HG03103 (cell line): Measurements from ENCODE around the gene IPO13.

ENCODE experiments used
- ATAC-seq: cut with Tn5 transposase; IDR thresholded peaks from one replicate; pipeline ENCODE4 v1.9.1; 2021; ENCODE audit warnings: low read depth; ENCODE audit not compliant: unreplicated experiment

Gene IPO13

DNA sequence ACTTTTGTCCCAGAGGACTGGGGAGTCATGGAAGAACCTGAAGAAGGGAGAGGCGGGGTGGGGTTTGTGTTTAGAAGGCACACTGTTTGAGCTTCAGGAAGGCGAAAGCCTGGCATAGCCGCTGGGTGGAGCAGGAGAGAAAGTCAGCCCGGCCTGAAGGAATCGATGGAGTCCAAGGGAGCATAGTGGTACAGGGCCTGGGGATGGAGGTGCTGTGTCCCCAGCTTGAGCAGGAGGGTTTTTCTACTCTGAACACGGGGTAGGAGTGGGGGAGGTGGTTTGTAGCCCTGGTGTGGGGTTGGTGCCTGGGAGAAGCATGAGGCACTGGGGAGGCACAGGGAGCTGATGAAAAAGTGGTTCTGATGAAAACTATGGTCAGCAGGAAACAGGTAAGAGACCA, 40.0 kb downstream of the IPO13 start:
- ATAC-seq = no peak

DNA sequence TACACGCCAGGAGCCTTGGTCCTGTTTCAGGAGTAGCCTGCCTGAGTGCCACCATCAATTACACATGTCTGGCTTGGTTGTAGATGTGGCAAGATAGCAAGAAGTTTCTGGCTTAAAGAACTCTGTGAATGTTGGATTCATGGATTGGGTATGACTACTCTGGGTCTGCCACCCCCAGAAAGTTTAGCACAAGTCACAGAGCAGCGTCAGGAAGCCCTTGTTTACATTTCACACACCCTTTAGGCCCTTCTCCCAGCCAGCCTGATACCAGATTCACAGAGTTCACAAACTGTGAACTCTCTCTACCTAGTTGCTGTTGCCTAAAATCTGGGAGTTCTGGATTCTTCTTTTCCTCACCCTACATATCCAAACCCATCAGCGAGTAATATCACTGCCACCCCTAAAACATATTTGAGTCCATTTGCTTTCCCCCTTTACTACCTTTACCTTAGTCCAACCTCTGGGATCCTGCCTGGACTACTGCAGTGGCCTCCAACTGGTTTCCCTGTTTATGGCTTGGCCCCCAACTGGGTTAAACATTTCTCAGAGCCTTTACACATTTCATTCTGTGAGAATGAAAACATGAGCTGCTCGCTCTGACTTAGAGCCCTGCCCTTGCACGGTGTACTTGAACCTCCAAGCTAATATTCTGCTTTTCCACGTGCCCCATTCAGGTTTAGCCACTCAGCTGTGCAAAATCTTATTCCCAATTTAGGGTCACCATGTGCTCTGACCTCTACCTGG, 40.6 kb downstream of the IPO13 start:
- no peak for ATAC-seq

DNA sequence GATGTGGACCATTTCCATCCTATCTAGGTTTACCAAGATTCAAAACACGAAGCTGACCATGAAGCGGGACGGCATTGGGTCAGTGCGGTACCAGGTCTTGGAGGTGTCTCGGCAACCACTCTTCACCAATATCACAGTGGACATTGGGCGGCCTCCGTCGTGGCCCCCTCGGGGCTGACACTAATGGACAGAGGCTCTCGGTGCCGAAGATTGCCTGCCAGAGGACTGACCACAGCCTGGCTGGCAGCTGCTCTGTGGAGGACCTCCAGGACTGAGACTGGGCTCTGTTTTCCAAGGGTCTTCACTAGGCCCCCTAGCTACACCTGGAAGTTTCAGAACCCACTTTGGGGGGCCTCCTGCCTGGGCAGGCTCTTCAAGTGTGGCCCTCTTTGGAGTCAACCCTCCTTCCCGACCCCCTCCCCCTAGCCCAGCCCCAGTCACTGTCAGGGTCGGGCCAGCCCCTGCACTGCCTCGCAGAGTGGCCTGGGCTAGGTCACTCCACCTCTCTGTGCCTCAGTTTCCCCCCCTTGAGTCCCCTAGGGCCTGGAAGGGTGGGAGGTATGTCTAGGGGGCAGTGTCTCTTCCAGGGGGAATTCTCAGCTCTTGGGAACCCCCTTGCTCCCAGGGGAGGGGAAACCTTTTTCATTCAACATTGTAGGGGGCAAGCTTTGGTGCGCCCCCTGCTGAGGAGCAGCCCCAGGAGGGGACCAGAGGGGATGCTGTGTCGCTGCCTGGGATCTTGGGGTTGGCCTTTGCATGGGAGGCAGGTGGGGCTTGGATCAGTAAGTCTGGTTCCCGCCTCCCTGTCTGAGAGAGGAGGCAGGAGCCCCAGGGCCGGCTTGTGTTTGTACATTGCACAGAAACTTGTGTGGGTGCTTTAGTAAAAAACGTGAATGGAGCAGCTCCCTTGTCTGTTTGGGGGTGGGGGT, 43.8 kb downstream of the IPO13 start:
- ATAC-seq = no peak

DNA sequence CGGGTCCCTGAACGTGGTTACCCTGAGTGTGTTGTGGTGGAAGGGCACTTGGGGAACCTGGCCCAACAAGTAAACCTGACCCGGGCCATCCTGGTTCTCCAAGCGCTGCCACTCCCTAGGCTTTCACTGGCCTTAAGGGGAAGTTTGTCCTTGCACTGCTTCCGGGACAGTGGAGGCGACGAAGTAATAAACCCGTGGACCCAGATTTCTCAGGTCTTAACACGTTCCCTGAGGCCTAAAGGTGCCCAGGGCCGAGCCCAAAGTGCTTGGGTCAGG, 44.4 kb downstream of the IPO13 start:
- ATAC-seq = no peak

DNA sequence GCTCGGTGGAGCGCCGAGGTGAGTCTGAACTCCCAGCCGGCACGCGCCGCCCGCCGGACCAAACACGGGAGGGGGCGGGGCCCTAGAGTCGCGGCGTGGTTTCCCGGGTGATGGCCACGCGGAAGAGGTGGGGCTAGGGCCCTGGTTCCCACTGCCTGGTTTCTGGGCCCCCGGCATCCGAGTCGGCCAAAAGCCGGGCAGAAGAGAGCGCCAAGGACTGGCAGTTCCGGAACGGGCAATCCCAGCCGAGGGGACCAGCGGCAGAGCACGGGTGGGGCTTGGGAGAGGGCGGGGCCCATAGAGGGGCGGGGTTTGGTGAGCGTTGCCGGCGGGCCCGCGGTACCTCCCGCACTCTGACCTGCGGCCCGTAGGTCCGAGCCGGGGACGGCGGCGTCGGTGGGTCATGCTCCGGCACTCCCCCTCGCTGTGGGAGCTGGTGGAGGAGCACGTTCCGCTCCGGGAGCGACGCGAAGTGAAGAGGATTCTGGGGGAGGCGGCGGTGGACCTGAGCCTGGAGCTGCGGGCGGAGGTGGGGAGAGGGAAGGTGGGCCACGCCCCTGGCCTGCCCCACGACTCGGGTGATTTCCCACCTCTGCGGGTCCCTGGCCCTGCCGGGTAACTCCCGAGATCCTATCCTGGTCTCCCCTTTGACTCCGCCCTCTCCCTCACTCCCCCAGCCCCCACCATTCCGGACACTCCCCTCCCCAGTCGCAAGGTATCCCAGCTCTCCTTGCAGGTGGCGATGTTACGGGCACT, 44.9 kb downstream of the IPO13 start, which contains the start of gene CCDC24:
CCDC24 (plus strand) TSS at position 124 of the 756 bp plus-strand sequence; CDS start at position 404, 280 bp downstream.
- ATAC-seq = peak; percentile 66

DNA sequence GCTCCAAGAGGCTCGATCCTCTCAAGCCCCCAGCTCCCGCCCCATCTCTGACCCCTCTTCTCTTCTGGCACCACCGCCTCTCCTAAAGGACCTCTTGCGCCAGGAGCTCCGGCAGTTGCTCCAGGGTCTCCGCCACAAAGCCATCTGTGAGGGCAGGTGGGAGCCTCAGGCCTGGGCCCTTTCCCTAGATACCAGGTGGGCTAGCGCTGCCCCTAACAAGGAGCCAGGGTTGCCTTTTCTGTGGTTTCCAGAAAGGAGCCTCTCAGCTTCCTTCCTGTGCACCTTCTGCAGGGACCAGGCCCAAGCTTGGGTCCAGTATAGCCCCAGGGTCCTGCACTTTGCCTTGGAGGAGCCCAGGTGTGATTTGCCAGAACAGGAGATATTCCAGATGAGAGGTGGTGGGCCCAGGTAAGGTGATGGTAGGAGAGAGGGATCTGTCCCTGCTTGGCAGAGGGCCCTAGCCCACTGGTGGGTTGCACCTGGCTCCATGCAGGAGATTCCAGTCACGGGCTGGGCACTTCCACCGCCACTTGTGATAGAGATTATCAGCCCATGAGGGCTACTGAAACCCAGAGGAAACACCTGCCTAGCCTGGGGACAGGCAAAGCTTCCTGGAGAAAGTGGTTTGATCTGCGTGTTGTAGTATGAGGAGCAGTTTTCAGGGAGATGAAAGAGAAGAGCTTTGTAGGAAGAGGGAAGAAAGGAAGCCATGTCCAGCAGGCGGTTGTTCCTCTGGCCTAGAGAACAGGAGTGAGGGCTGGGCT, 45.7 kb downstream of the IPO13 start:
- ATAC-seq = no peak

DNA sequence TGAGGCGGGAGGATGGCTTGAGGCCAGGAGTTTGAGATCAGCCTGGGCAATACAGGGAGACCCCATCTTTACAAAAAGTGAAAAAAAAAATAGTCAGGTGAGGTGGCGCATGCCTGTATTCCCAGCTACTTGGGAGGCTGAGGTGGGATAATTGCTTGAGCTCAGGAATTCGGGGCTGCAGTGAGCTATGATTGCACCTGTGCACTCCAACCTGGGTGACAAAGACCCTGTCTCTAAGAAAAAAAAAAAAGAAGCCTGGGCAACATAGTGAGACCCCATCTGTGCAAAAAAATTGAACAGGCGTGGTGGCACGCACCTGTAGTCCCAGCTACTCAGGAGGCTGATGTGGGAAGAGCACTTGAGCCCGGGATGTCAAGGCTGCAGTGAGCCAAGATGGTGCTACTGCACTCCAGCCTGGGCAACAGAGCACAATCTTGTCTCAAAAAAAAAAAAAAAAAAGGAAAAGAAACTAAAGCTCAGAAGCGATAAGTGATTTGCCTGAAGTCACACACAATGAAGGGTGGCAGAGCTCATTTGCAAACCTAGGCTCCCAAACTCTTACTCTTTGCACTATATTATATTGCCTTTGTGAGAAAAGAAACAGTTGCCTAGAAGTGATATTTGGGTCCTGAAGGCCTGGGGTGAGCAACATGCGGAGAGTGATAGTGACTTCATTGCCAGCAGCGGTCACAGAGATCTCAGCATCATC, 46.6 kb downstream of the IPO13 start:
- no peak for ATAC-seq

DNA sequence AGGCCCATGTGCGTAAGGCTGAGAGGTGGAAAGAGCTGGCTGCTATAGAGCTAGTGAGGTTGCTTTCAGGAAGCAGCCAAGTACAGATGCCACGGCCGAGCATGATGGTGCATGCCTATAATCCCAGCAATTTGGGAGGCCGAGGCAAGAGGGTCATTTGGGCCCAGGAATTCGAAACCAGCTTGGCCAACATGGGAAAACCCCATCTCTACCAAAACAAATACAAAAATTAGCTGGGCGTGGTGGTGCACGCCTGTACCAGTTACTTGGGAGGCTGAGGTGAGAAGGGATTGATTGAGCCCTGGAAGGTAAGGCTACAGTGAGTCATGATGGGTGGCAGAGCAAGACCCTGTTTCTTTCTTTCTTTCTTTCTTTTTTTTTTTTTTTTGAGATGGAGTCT, 47.3 kb downstream of the IPO13 start:
- no peak for ATAC-seq

DNA sequence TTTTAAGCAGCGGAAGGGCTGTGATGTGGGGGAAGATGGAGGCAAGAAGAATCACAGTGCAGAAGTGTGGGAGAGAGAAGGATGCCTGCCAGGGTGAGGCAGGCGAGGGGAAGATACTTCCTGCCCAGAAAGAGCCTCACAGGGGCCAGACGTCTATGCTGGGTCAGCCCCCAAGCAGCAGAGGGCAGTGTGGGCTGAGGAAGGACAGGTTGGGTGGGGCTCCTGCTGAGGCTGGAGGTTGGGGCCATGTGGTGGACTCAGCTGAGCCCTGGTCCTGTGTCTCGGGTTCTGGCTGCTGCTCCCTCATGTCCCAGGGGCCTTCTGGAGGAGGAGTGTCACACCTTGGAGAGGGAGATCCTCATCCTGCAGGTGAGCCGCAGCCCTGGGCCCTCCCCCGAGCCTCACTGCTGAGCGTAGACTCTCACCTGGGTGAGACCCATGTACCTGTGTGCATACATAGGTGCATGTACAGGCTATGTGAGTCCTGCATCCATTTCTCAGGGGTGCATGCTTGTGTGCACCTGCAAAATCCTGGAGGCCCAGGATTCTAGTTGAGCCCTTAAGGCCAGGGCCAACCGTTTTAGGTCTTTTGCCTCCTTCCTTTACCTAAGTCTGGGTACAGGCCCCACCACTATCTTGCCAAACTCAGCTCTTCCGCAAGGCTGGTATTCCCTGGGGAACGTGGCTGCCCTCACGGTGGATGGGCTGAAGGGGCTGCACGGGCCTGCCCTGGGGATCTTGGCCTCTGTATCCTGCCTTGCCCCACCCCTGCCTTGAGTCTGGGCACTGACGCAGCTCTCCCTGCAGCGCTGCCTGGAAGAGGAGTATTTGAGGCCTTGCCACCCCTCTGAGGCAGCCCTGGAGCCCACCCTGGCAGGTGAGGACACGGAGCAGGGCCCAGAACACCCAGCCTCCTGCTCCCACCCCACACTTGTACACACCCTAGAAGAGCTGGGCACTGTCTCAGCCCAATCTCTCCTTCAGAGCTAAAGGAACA, 48.3 kb downstream of the IPO13 start:
- ATAC-seq = no peak

DNA sequence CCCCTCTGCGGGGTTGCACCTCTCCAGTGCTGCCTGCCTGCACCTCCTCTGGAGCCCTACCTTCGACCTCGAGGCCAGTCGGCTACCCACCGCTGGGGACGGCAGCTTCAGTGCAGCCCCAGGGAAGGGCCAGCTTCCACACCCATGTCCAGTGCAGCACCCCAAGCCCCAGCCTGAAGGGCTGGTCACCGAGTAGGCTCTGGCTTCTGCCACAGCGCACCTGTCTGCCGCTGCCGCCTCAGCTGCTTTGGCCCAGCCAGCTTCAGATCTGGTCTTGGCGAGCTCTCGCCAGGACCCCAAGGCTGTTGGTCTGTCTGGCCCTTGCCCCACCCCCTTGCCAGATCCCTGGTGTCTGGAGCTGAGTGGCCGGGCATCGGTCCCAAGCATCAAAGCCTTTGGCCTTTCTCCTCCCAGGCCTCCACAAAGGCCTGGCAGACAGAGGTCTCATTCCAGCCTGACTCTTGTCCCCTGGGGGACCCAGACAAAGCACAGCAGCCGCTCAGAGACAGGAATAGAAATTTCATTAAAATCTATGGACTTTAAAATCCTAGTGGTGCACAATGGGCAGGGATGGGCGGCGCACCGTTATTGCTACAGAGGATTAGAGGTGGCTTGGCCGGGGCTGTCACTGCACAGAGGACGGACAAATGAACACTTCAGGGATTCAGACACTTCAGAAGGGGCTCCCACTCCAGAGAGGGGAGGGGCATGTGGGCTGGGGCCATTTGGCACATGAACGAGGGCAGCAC, 49.4 kb downstream of the IPO13 start:
- ATAC-seq = no peak

DNA sequence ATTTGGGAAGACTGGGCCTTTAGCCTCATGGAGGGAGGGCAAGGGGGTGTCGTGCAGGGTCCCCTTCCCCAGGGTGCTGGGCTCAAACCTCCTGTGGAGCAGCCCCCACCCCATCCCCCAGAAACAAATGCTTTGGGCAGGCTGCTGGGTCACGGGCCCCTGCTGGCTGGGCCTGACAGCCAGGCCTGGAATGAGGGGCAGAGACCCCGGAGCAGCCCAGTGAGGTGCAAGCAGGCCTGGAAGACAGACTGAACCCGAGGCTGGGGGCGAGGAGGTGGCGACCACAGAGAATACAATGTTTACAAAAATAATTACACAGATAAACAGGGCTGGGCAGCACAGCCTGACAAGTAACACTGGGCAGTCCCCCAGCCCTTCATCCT, 50.0 kb downstream of the IPO13 start:
- ATAC-seq = no peak

DNA sequence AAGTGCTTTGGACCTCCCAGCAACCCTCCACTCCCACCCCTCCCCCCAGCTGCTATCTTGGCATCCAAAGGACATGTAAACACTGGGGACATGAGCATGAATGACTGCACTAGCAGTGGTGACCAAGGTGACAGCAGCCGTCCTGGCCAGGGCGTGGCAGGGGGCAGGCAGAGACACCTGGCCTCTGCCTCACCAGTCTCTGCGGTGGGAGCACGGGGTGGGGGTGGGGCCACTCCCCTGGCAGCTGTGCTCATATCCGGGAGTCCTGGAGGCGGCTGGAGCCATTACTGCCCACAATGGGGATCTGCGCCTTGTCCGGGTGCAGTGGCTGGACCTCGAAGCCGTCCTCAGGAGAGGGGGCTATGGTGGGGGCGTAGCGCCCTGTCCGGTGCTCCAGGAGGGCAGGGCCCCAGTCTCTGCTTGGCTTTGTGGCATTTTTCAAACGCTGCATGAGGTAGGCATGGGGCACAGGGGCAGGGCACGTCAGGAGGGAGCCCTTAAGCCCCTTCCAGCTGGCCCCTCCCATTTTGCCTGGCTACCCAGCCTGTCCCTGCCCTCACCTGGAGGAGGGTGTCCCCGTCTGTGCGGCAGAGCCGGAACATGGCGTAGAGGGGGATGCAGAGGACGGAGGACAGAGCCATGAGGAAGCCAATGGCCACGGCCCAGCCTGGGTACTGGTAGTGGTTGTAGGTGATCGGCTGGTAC, 50.7 kb downstream of the IPO13 start:
- no peak for ATAC-seq

DNA sequence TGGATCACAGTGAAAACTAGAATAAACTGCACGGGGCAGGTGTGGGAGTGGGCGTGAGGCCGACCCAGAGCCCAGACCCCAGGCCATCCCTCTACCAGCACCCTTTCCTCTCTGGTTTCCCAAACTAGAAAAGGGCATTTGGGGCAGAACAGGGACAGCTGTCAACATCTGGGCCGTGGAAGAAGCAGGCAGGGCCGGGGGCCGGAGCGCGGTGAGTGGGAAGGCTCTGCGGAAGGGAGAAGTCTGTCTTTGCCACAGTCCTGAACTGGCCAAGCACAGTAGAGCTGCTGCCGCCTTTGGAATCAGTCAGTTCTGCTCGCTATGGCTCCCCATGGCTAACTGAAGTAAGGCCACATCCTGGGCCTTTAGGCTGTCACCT, 51.2 kb downstream of the IPO13 start:
- ATAC-seq = no peak

DNA sequence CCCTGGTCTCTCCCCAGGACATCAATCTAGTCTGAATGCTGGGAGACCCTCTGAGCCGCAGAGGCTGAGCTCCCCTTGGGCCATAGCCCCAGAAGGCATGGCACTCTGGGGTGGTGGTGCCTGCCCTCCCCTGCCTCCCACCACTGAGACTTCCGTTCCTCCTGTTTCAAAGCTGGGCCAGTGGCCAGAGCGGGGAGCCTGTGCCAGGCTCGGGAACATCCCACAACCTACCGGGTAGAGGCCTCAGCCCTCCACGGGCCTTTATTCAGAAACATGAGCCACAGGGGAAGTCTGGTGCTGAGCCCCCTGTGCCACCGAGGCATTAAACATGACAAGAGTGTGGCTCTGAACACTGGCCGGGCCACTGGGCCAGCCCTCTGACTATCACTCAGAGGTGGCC, 52.7 kb downstream of the IPO13 start:
- no peak for ATAC-seq

DNA sequence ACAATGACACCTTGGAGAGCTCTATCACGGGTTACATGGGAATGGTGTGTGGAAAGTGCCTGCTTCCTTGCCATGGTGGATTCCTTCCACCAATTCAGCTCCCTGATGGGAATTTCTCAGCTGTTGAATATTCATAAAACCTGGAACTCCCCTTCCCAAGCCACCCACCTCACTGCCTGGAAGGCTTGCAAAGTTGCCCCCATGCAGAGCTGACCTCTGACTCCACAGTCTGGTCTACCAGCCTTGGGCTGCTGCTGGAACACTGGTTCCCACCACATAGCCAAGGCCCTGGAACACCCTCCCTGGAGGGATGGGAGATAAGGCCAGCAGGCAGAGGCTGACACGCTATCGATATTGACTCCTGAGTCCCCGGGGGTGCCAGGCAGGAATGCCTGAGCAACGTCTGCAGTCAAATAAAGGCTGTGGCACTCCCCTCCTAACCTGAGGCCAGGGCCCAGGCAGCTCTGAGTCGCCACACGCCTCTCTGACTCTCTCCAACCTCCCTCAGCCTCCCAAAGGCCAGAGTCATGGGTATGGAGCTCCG, 53.4 kb downstream of the IPO13 start:
- no peak for ATAC-seq

DNA sequence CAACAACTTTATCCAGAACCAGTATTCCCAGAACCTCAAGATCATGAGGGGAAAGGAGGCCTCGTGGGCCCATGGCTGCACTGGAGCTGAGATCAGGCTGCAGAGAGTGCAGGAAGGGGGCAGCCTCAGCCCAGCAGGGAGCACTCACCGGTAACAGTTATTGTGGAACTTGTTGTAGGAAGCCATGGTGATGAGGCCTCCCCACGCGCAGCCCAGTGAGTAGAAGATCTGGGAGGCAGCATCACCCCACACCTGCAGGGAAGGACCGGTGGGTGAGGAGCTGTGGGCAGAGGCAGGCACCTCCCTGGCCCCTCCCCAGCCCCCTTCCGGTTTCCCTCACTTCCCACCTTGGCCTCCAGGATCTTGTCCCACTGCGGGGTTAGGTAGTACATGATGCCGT, 55.4 kb downstream of the IPO13 start:
- ATAC-seq = no peak

DNA sequence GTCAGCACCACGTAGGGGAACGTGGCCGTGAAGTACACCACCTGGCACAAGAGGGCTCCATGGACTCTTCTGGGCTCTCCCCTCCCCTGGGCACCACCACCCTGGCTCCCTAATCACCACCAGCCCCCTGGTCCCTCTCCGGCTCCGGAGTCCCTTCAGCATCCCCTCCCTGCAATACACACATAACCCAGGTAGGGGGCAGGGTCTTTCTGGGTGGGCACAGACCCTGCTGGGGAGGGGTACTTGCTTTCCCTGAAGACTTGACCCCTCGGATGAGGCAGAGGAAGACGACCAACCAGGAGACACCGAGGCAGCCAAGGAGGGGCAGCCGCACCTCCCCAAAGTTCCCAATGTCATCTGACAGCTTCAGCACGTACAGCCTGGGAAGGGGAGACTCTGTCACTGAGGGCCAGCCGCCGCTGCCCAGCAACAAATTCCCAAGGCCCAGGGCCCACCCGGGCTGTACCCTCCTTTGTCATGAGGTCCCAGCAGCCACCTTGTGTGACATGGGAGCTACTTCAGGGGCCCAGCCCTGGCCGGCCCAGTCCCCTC, 55.9 kb downstream of the IPO13 start:
- ATAC-seq = no peak
